BLaER1 treated with 17β-estradiol and CSF1 and Interleukin-3, amounts not matched to agents 10 nM and 100 nM (cell line): ENCODE data around the gene CSGALNACT2.
A peak's percentile ranks its signal among the peaks of the same experiment; 100 is the strongest.

Experiments
- H3K27ac ChIP-seq, 11 experiments: shearing (Covaris generic); formaldehyde crosslinking; 2 replicates each; pipeline ENCODE4 v1.8.1; 2022
- H3K27me3 ChIP-seq, 11 experiments: shearing (Covaris generic); formaldehyde crosslinking; 2 replicates each; pipeline ENCODE4 v1.8.1; 2022
- H3K36me3 ChIP-seq, 11 experiments: shearing (Covaris generic); formaldehyde crosslinking; 2 replicates each; pipeline ENCODE4 v1.8.1; 2022
- H3K4me1 ChIP-seq, 10 experiments: shearing (Covaris generic); formaldehyde crosslinking; 2 replicates each; pipeline ENCODE4 v1.8.1; 2022
- H3K4me2 ChIP-seq, 11 experiments: shearing (Covaris generic); formaldehyde crosslinking; 2 replicates each; pipeline ENCODE4 v1.8.1; 2022
- H3K4me3 ChIP-seq, 10 experiments: shearing (Covaris generic); formaldehyde crosslinking; 2 replicates each; pipeline ENCODE4 v1.8.1; 2022
- H3K9ac ChIP-seq, 11 experiments: shearing (Covaris generic); formaldehyde crosslinking; 2 replicates each; pipeline ENCODE4 v1.8.1; 2022
- H3K9me3 ChIP-seq, 11 experiments: shearing (Covaris generic); formaldehyde crosslinking; replicated peaks in 1 of 11; 2 replicates each; pipeline ENCODE4 v1.8.1; 2022
- H4K20me1 ChIP-seq, 11 experiments: shearing (Covaris generic); formaldehyde crosslinking; 2 replicates each; pipeline ENCODE4 v1.8.1; 2022
- Cebpa-rat ChIP-seq, 11 experiments: shearing (Covaris generic); IDR thresholded peaks; 2 replicates each; pipeline ENCODE4 v1.8.1; 2022

Gene CSGALNACT2

GRCh38 chr10:43132867-43133787, 5.1 kb upstream of the CSGALNACT2 start:
- Histone ChIP-seq H3K27ac (peak overlapping the region in 5 of 11 experiments; percentile 17 to 65 (median 59); a peak in 8 of 22 replicates), H3K27me3 (no peaks in the 10 kb centered on the region), H4K20me1 (no peaks in the 10 kb centered on the region), H3K9me3 (no peaks in the 10 kb centered on the region), H3K4me2 (peak overlapping the region; percentile 18 to 98 (median 64); a peak in 21 of 22 replicates), H3K4me3 (peak overlapping the region in 2 of 10 experiments; percentile 16 to 18; a peak in 3 of 20 replicates), H3K4me1 (peaks cover 47 to 91% (median 81%) of the 10 kb centered on the region in 10 experiments), H3K9ac (peak overlapping the region in 4 of 11 experiments; percentile 21 to 69 (median 58); a peak in 6 of 22 replicates), H3K36me3 (no peaks in the 10 kb centered on the region)
- TF ChIP-seq Cebpa-rat (IDR thresholded peaks at IDR 0.05), result no peak

GRCh38 chr10:43134126-43134905, 3.9 kb upstream of the CSGALNACT2 start:
- TF ChIP-seq Cebpa-rat (IDR thresholded peaks at IDR 0.05), result no peak
- H3K4me3 ChIP-seq, result peak overlapping the region in 1 of 10 experiments; percentile 18; a peak in 1 of 20 replicates
- H3K27ac ChIP-seq, result peak overlapping the region in 4 of 11 experiments; percentile 40 to 65 (median 60); a peak in 6 of 22 replicates
- H3K9me3 ChIP-seq, result no peaks in the 10 kb centered on the region
- H4K20me1 ChIP-seq, result peaks cover 0 to 10% (median 0%) of the 10 kb centered on the region in 11 experiments; a peak in 2 of 22 replicates
- peak overlapping the region in 1 of 11 experiments; percentile 50; a peak in 1 of 22 replicates for H3K9ac ChIP-seq
- H3K4me1 ChIP-seq, result peaks cover 37 to 80% (median 69%) of the 10 kb centered on the region in 10 experiments
- H3K27me3 ChIP-seq, result no peaks in the 10 kb centered on the region
- no peaks in the 10 kb centered on the region for H3K36me3 ChIP-seq
- peak overlapping the region in 10 of 11 experiments; percentile 5 to 98 (median 68); a peak in 14 of 22 replicates for H3K4me2 ChIP-seq

DNA sequence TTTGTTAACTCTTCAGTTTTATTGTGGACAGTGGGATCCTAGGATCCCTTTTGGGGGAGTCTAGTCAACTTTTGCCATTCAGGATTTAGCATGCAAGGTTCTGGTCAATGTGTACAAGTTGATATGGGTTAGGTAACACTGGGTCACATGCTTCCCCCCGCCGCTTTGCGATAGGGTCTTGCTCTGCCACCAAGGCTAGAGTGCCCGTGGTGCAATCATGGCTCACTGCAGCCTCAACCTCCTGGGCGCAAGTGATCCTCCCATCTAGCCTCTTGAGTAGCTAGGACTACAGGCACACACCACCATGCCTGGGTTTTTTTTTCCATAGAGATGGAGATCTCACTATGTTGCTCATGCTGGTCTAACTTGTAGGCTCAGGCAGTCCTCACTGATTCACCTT, 3.2 kb upstream of the CSGALNACT2 start:
- Histone ChIP-seq H3K4me1 (peaks cover 38 to 75% (median 68%) of the 10 kb centered on the region in 10 experiments), H3K9ac (no peak overlapping the region), H3K9me3 (no peaks in the 10 kb centered on the region), H3K27ac (no peak overlapping the region), H3K4me2 (peak overlapping the region in 4 of 11 experiments; percentile 74 to 98 (median 96); a peak in 7 of 22 replicates), H3K27me3 (no peaks in the 10 kb centered on the region), H3K36me3 (no peaks in the 10 kb centered on the region), H4K20me1 (peaks cover 0 to 17% (median 0%) of the 10 kb centered on the region in 11 experiments; a peak in 4 of 22 replicates), H3K4me3 (no peak overlapping the region)
- no peak for TF ChIP-seq Cebpa-rat (IDR thresholded peaks at IDR 0.05)

DNA sequence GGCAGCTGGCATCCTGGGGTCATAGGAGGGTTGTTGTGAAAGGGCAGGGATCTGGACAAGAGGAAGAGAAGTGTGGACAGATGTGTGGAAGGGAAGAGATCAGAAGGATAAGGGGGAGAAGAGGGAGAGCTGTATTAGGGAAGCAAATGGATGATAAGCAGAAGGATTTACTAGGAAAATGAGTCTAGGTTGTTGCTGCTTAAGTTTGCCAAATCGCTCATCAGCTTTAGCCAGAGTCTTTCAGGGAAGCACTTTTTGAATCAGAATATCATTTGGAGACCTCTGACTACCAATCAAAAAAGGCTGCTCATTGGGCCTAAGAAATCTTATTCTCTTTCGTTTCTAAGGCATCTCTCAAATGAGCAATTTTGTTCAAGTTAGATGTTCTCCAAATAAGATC, 2.6 kb upstream of the CSGALNACT2 start:
- Histone ChIP-seq H4K20me1 (peaks cover 0 to 18% (median 0%) of the 10 kb centered on the region in 11 experiments; a peak in 4 of 22 replicates), H3K9me3 (no peaks in the 10 kb centered on the region), H3K27ac (peak overlapping the region in 1 of 11 experiments; percentile 98; a peak in 1 of 22 replicates), H3K4me1 (peaks cover 43 to 71% (median 65%) of the 10 kb centered on the region in 10 experiments), H3K9ac (peak overlapping the region in 1 of 11 experiments; percentile 96; a peak in 1 of 22 replicates), H3K4me3 (no peak overlapping the region), H3K36me3 (no peaks in the 10 kb centered on the region), H3K27me3 (no peaks in the 10 kb centered on the region), H3K4me2 (peak overlapping the region in 6 of 11 experiments; percentile 92 to 98 (median 96); a peak in 10 of 22 replicates)
- no peak for TF ChIP-seq Cebpa-rat (IDR thresholded peaks at IDR 0.05)

- TF ChIP-seq Cebpa-rat (IDR thresholded peaks at IDR 0.05), result no peak
- Histone ChIP-seq H3K4me3 (peak overlapping the region in 5 of 10 experiments; percentile 91 to 98 (median 94); a peak in 9 of 20 replicates), H3K27ac (peak overlapping the region in 5 of 11 experiments; percentile 28 to 99 (median 98); a peak in 7 of 22 replicates), H3K4me1 (peaks cover 47 to 71% (median 64%) of the 10 kb centered on the region in 10 experiments), H3K36me3 (no peaks in the 10 kb centered on the region), H4K20me1 (peaks cover 0 to 23% (median 0%) of the 10 kb centered on the region in 11 experiments; a peak in 6 of 22 replicates), H3K9ac (peak overlapping the region in 2 of 11 experiments; percentile 14 to 96; a peak in 4 of 22 replicates), H3K4me2 (peak overlapping the region; percentile 41 to 98 (median 96); a peak in 21 of 22 replicates), H3K9me3 (no peaks in the 10 kb centered on the region), H3K27me3 (no peaks in the 10 kb centered on the region)
These were observed 1.8 kb upstream of the CSGALNACT2 start for GRCh38 chr10:43136432-43136831.

DNA sequence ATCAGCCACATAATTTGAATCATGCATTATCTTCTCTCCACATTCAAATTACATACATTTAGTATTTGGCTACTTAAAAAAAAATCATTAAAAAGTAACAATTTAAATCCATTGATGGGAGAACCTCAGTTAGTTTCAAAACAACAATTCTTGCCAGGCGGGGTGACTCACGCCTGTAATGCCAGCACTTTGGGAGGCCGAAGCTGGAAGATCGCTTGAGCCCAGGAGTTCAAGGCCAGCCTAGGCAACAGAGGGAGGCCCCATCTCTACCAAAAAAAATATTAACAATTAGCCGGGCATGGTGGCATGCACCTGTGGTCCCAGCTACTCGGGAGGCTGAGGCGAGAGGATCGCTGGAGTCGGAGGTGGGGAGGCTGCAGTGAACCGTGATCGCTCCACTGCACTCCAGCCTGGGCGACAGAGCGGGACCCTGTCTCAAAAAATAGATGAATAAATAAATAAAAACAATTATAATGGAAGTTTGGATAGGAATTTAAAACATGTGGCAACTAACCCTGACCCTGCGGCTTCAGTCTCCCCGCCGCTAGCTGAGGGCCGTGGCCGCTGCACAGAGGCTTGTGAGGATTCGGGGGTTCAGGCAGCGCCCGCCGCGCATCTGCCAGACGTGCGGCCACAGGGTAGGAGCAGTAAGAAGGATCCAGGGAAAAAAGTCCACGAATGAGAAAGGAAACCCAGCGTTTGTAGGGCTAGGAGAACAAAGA, 1.1 kb upstream of the CSGALNACT2 start:
- peaks cover 0 to 29% (median 7%) of the 10 kb centered on the region in 11 experiments; a peak in 11 of 22 replicates for H4K20me1 ChIP-seq
- TF ChIP-seq Cebpa-rat (IDR thresholded peaks at IDR 0.05), result no peak
- no peaks in the 10 kb centered on the region for H3K27me3 ChIP-seq
- no peaks in the 10 kb centered on the region for H3K9me3 ChIP-seq
- peak overlapping the region; percentile 94 to 99 (median 97) for H3K27ac ChIP-seq
- H3K36me3 ChIP-seq, result no peaks in the 10 kb centered on the region
- H3K4me1 ChIP-seq, result peaks cover 54 to 72% (median 65%) of the 10 kb centered on the region in 10 experiments
- H3K4me2 ChIP-seq, result peak overlapping the region; percentile 90 to 98 (median 96)
- H3K4me3 ChIP-seq, result peak overlapping the region; percentile 85 to 98 (median 91)
- peak overlapping the region; percentile 95 to 99 (median 98) for H3K9ac ChIP-seq

DNA sequence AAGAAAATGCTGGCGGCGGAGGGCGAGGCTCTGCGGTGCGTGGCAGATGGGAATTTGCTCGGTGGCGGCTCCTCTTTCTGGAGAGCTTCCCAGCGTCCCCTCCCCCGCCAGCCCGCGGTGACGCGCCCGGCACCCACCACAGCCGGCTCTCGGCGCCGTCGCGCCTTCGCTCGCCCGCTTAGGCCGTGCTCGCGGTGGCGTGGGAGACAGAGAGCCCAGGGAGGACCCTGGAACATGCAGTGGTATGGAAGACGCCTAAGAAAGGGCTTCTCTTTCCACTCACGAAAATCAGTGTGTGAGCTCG, 576 bp upstream of the CSGALNACT2 start:
- TF ChIP-seq Cebpa-rat (IDR thresholded peaks at IDR 0.05), result no peak
- H3K9ac ChIP-seq, result peak overlapping the region; percentile 95 to 99 (median 98)

More for the DNA sequence above, 576 bp upstream of the CSGALNACT2 start:
- Histone ChIP-seq H4K20me1 (peaks cover under 1 to 34% (median 12%) of the 10 kb centered on the region in 11 experiments; a peak in 17 of 22 replicates), H3K4me3 (peak overlapping the region; percentile 85 to 98 (median 91)), H3K4me1 (peaks cover 59 to 75% (median 66%) of the 10 kb centered on the region in 10 experiments), H3K9me3 (no peaks in the 10 kb centered on the region), H3K36me3 (no peaks in the 10 kb centered on the region; a peak in 1 of 22 replicates), H3K4me2 (peak overlapping the region; percentile 90 to 98 (median 96)), H3K27ac (peak overlapping the region; percentile 94 to 99 (median 97)), H3K27me3 (no peaks in the 10 kb centered on the region)
